GM10266 (cell line): ENCODE data around the gene MRPL43.

Experiments
- DNase-seq: peaks from one replicate; pipeline ENCODE4 v3.0.0; 2012; ENCODE audit errors: extremely low spot score
- CTCF ChIP-seq: IDR thresholded peaks from 2 replicates; pipeline ENCODE4 v1.5.1; 2012; ENCODE audit warnings: mild to moderate bottlenecking, low read depth; ENCODE audit not compliant: control insufficient read depth, insufficient read depth; ENCODE audit errors: missing control alignments

Gene MRPL43

GRCh38 chr10:100985336-100985735, 2.0 kb downstream of the MRPL43 start:
- no peak for DNase-seq

GRCh38 chr10:100984672-100985177, 2.6 kb downstream of the MRPL43 start:
- no peak for DNase-seq
- no peak for TF ChIP-seq CTCF

More at GRCh38 chr10:100985336-100985735, 2.0 kb downstream of the MRPL43 start:
- no peak for TF ChIP-seq CTCF

- DNase-seq, result no peak
- no peak for TF ChIP-seq CTCF
Measured at GRCh38 chr10:100983868-100984671, 3.2 kb downstream of the MRPL43 start.

GRCh38 chr10:100982916-100983830, 4.1 kb downstream of the MRPL43 start:
- DNase-seq, result no peak
- TF ChIP-seq CTCF, result no peak

GRCh38 chr10:100981178-100981772, 6.0 kb downstream of the MRPL43 start:
- DNase-seq, result no peak
- no peak for TF ChIP-seq CTCF

GRCh38 chr10:100980711-100981110, 6.6 kb downstream of the MRPL43 start:
- TF ChIP-seq CTCF, result no peak
- no peak for DNase-seq
